Globus pallidus (tissue), 1 donor: ENCODE data around the gene MFSD2B.

ENCODE experiments used
- DNase-seq: peaks from one replicate; pipeline ENCODE4 v3.0.0-alpha.2; 2015; ENCODE audit warnings: low spot score

Gene MFSD2B

DNA sequence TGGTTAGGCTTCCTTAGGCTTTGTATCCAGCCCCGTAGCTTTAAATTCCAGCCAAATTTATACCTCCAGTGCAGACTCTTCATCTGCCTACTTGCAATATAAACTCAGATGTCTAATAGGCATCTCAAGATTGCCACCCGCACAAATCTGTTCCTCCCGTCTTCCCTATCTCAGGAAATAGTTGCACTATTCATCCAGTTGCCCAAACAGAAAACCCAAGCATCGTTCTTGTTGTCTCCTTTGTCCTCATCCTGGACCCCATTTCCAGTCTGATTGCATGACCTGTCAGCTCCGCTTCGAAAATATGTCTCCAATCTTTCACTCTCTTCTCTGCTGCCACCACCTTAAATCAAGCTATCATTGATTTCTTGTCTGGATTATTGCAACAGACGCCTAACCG, 41.9 kb downstream of the MFSD2B start:
- no peak for DNase-seq

DNA sequence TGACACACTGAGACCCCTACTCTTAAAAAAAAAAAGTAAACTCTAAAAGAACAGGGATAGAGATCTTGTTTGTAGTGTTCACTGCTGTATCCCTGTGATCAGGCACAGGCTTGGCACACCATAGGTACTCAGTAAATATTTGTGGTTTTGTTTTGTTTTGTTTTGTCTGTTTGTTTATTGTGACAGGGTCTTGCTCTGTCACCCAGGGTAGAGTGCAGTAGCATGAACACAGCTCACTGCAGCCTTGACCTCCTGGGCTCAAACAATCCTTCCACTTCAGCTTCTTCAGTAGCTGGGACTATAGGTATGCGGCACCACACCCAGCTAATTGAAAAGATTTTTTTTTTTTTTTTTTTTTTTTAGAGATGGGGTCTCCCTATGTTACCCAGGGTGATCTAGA, 43.1 kb downstream of the MFSD2B start:
- no peak for DNase-seq

DNA sequence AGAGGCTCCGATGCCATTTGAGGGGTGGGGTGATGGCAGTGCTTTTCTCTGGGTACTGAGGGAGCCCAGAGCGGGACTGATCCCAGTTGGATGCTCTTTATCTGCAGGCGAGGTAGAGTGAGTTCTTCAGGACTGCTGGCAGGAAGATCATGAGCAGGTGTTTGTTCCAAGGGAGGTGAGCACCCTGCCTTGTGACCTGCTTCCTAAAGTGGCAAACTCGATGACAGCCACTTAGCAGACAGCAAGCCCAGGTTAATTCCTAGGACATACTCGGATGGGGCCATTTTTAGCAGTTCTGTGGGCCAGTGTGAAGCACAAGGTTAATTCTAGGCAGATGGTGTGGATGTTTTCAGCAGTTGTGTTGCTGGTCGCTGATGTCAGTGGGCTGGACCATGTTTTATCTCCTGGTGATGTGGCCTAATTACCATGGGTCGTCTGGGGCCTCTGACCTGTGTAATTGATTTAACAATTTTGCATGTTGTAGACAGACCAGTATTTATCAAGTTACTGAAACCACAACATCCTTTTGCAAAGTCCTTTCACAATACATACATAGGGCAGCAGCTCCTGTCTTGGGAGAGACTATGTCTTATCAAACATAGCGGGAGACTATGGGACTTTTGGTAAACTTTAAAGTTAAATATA, 44.6 kb downstream of the MFSD2B start:
- no peak for DNase-seq

DNA sequence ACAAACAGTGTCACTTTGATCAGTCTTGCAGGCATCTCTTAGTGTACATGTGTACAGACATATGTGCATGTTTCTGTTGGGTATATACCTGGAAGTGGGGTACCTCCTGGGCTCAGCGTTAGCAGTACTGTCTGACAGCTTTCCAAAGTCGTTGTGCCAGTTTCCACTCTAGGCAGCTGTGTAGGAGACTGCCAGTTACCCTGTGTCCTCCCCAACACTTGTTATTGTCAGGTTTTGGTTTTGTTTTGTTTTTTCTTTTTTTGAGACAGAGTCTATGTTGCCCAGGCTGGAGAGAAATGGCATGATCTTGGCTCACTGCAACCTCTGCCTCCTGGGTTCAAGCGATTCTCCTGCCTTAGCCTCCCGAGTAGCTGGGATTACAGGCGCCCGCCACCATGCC, 45.9 kb downstream of the MFSD2B start:
- no peak for DNase-seq

DNA sequence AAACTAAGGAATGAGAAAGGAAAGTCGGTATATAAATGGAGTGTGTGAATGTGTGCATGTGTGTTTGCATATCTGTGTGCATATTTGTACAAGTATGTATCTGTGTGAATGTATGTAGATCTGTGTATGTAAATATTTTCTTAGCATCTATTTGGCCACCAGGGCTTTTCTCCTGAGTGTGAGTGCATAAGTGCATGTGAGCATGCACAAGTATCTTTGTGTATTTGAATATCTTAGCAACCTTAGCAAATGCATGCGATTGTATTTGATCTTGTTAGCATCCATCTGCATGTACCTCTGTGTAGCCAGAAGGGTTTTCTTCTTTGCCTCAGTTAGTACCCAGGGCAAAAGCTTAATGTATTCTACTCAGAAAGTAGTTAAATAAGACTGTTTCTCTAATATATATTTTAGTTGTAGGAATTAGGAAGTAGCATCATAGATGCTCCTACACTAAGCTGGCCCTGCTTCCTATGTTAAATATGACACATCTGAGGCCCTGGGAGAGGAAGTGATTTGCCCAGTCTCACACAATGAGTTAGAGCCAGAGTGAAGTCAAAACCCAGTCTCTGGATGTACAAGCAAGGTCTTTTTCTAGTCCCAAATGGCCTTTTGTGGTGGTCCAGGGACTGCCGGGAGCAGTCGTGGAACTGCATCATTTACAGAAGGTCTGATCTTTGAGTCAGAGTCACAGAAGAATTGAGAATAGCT, 48.8 kb downstream of the MFSD2B start:
- DNase-seq: no peak

DNA sequence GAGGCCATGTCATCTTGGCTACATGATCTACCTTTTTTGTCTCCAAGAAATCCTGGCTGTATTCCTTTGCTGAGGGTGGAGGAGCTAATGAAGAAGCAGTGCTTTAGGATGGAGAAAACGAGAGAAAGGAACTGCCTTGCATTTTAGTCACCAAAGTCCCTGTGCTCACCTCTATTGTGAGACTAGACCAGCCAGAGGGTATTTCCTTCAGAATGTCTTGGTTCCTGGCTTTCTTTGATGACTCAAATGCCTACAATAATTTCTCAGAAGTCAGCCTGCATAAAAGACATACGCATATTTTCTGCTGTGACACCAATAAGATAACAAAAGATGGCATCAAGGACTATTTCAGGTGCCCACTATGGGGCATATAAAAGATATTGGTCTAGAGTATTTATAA, 55.5 kb downstream of the MFSD2B start:
- DNase-seq: no peak

DNA sequence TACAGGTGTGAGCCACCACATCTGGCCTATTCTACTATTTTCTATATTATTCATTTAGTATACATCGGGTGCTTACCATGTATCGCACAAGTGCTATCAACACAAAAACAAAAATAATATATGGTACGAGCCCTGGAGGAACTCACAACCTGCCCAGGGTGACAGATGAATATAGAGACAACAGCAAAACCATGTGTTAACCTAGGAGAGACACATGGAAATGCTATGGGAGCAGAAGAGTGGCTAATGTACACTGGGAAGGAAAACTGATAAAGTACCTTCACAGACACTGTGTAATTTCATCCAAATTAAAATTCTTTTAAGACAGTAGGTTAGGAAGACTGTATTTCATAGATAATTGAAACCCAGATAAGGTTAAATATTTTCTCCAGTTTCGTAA, 62.4 kb downstream of the MFSD2B start:
- no peak for DNase-seq

DNA sequence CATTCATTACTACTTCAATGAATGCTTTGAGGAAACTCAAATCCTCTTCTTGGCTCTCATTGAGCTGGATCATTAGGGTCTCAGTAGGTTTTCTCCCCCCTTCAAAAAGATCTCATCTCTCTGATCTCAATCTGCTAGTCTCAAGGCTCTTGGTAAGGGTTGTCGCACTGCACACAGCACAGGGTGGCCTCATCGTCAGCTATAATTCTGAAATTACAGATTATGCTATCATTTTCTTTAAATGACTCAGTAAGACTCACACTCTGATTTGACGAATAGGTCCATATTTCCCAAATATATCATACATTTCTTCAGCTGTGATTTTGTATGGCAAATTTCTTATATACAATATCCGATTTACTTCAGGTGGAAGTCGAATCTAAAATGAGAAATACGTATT, 63.9 kb downstream of the MFSD2B start:
- DNase-seq: no peak

DNA sequence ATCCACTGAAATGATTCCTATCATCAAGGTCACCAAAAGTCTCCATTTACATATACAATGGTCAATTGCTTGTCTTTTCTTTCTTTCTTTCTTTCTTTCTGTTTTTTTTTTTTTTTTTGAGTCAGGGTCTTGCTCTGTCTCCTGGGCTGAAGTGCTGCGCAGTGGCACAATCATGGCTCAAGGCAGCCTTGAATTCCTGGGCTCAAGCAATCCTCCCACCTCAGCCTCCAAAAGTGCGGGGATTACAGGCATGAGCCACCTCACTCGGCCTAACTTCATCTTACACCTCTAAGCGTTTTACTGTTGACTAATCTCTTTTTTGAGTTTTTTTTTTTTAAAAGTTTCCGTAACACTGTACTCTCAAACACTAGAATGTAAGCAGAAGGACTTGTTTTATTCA, 65.4 kb downstream of the MFSD2B start:
- no peak for DNase-seq
